Bronchial epithelial cell (primary cell): Measurements from ENCODE around the gene CISD2. TPM values are rescaled to one million over a fixed set of nuclear protein-coding genes. Genes with fewer than 3 reads are reported as not detected.
"Not testable (repeated sequence)": the region's sequence is repeated elsewhere in the genome, so short reads cannot be mapped to it uniquely, and the experiment has no call there.

Experiments used
- DNase-seq: peaks from one replicate; pipeline ENCODE4 v3.0.0-alpha.2; 2010; ENCODE audit warnings: low read depth
- FAIRE-seq: peaks from 2 replicates; lab custom pipeline; 2011; peaks lifted over from hg19 to GRCh38; lab: Jason Lieb, UNC
- H3K27me3 ChIP-seq: 2 replicates; pipeline ENCODE4 v1.5.1; 2011; ENCODE audit warnings: low read length; ENCODE audit not compliant: control insufficient read depth, insufficient read depth
- H3K36me3 ChIP-seq: 2 replicates; pipeline ENCODE4 v1.5.1; 2011; ENCODE audit warnings: low read length; ENCODE audit not compliant: control insufficient read depth, insufficient read depth
- H3K4me3 ChIP-seq: 2 replicates; pipeline ENCODE4 v1.5.1; 2011; ENCODE audit warnings: mild to moderate bottlenecking, low read depth, low read length, control low read depth
- CTCF ChIP-seq: IDR thresholded peaks from 2 replicates; pipeline ENCODE4 v1.5.1; 2011; ENCODE audit warnings: mild to moderate bottlenecking, moderate library complexity, low read length, control low read depth, inconsistent platforms; ENCODE audit not compliant: insufficient read depth, severe bottlenecking
- total RNA-seq: library from RNA; depleted of rRNA; stranded (reverse); fragments of >200 nt; gene quantifications from 2 replicates; pipeline ENCODE4 v1.2.1, GENCODE V29; 2014

CISD2 gene
- total RNA-seq, 1 donor from 2014 or later, result 24.0 TPM

GRCh38 chr4:102860611-102861324, 8.0 kb upstream of the CISD2 start:
- Histone ChIP-seq H3K4me3 (no peak overlapping the region), H3K36me3 (no peaks in the 10 kb centered on the region), H3K27me3 (no peaks in the 10 kb centered on the region)
- no peak for TF ChIP-seq CTCF
- no peak for FAIRE-seq
- no peak for DNase-seq

GRCh38 chr4:102862016-102862415, 6.8 kb upstream of the CISD2 start:
- no peak overlapping the region for H3K4me3 ChIP-seq
- FAIRE-seq (no peak), DNase-seq (no peak)
- H3K36me3 ChIP-seq, result no peaks in the 10 kb centered on the region
- no peak for TF ChIP-seq CTCF
- no peaks in the 10 kb centered on the region for H3K27me3 ChIP-seq

- FAIRE-seq, result no peak
- no peak for TF ChIP-seq CTCF
- Histone ChIP-seq H3K27me3 (no peaks in the 10 kb centered on the region), H3K36me3 (no peaks in the 10 kb centered on the region), H3K4me3 (no peak overlapping the region)
- no peak for DNase-seq
Observed at GRCh38 chr4:102862747-102863146, 6.0 kb upstream of the CISD2 start.

GRCh38 chr4:102865327-102865726, 3.5 kb upstream of the CISD2 start:
- FAIRE-seq, DNase-seq, H3K27me3 ChIP-seq, H3K4me3 ChIP-seq, H3K36me3 ChIP-seq: not testable (repeated sequence)

- no peak for TF ChIP-seq CTCF
- H3K4me3 ChIP-seq, result peak overlapping the region; percentile 80
Observed at GRCh38 chr4:102867278-102868152, 1.3 kb upstream of the CISD2 start.

GRCh38 chr4:102868153-102868780, 525 bp upstream of the CISD2 start:
- Histone ChIP-seq H3K4me3 (peak overlapping the region; percentile 80), H3K27me3 (no peaks in the 10 kb centered on the region), H3K36me3 (no peaks in the 10 kb centered on the region)
- DNase-seq, result no peak
- no peak for TF ChIP-seq CTCF
- no peak for FAIRE-seq

More at GRCh38 chr4:102867278-102868152, 1.3 kb upstream of the CISD2 start:
- no peak for DNase-seq
- no peaks in the 10 kb centered on the region for H3K27me3 ChIP-seq
- FAIRE-seq, result no peak
- H3K36me3 ChIP-seq, result no peaks in the 10 kb centered on the region
